ENCODE results near the gene TMEM19. TPM values are rescaled to one million over a fixed set of nuclear protein-coding genes. Genes with fewer than 3 reads are reported as not detected.

The TMEM19 gene
- total RNA-seq, 1 experiment from 2014 or later, result 18.9 TPM

- intact Hi-C loops (cut with micrococcal nuclease), result no loop called here
- Histone ChIP-seq H3K9me2 (ENCODE audit: insufficient read depth) (no peaks in the 10 kb centered on the region), H3K4me1 (ENCODE audit: control insufficient read depth in 1 of 2, insufficient read depth in 2 of 2, low read length in 2 of 2) (no peaks in the 10 kb centered on the region), H3K36me3 (ENCODE audit: control insufficient read depth in 1 of 2, insufficient read depth in 2 of 2, low read length in 2 of 2) (peaks cover 23 to 34% of the 10 kb centered on the region in 2 experiments), H3K4me3 (replicated peaks in 1 of 2; ENCODE audit: low read depth in 1 of 2, low read length in 2 of 2) (no peak overlapping the region), H3K27me3 (ENCODE audit: insufficient read depth, low read length) (no peaks in the 10 kb centered on the region), H3K27ac (ENCODE audit: low read depth, low read length) (no peak overlapping the region), H3K79me2 (ENCODE audit: insufficient read depth, low read length) (peaks cover 95% of the 10 kb centered on the region), H3K9ac (ENCODE audit: low read length) (no peak overlapping the region), H3K4me2 (ENCODE audit: low read length) (no peak overlapping the region), H3K9me3 (ENCODE audit: control insufficient read depth in 1 of 2, insufficient read depth in 1 of 2, low read depth in 1 of 2, low read length in 2 of 2) (peaks cover 0 to 4% of the 10 kb centered on the region in 2 experiments; a peak in 1 of 4 replicates), H2AFZ (ENCODE audit: low read depth, low read length, poor library complexity, severe bottlenecking) (no peak overlapping the region), H4K20me1 (ENCODE audit: insufficient read depth) (peaks cover 6% of the 10 kb centered on the region; the same call in 1 of the 2 replicates)
- ChIA-PET CTCF (interaction anchor here (1.7 kb wide), 1 partner anchor 97 kb away, joined by 6 read pairs; no protein-coding TSS in a partner anchor), POLR2A (no interaction called here), RAD21 (ENCODE audit: low non-redundant PET in 1 of 2, low total read pairs in 2 of 2, uncharacterized antibody in 2 of 2, unreplicated experiment in 2 of 2) (no interaction called here)
- BruUV-seq (replicated peaks), result no TSS peak
- TF ChIP-seq EGR1 (IDR thresholded peaks at IDR 0.05; ENCODE audit: low read depth), result no peak
- no peak for TF ChIP-seq ZNF274 (IDR thresholded peaks at IDR 0.05; ENCODE audit: low read depth, low read length)
- no peak for TF ChIP-seq MAX (IDR thresholded peaks at IDR 0.05)
- TF ChIP-seq SP1 (IDR thresholded peaks at IDR 0.05; ENCODE audit: low read depth), result no peak
- TF ChIP-seq YY1 (IDR thresholded peaks at IDR 0.05; ENCODE audit: extremely low read depth, insufficient replicate concordance, low read depth, low read length), result no peak
- TF ChIP-seq POLR2A (IDR thresholded peaks at IDR 0.05; ENCODE audit: borderline replicate concordance, extremely low read depth, insufficient read depth, insufficient read length), result no peak
- TF ChIP-seq SIN3A (IDR thresholded peaks at IDR 0.05; ENCODE audit: low read depth), result no peak
- DNase-seq (ENCODE audit: low read depth, low spot score) (no peak), ATAC-seq (no peak)
Measured at GRCh38 chr12:71649401-71649800, 36.5 kb upstream of the TMEM19 start.

- no peaks in the 10 kb centered on the region for H3K27me3 ChIP-seq (ENCODE audit: insufficient read depth, low read length)
- no peak overlapping the region for H3K27ac ChIP-seq (ENCODE audit: low read depth, low read length)
- no peak for ATAC-seq
- POLR2A ChIA-PET, result interaction anchor here (2.2 kb wide), 1 partner anchor 11 kb away, joined by 5 read pairs; the partner anchor contains the start of genes THAP2 and ZFC3H1
- peaks cover 0 to 4% of the 10 kb centered on the region in 2 experiments; a peak in 1 of 4 replicates for H3K9me3 ChIP-seq (ENCODE audit: control insufficient read depth in 1 of 2, insufficient read depth in 1 of 2, low read depth in 1 of 2, low read length in 2 of 2)
- H2AFZ ChIP-seq (ENCODE audit: low read depth, low read length, poor library complexity, severe bottlenecking), result no peak overlapping the region
- intact Hi-C loops (cut with micrococcal nuclease), result no loop called here
- peaks cover 6% of the 10 kb centered on the region; the same call in 1 of the 2 replicates for H4K20me1 ChIP-seq (ENCODE audit: insufficient read depth)
- no TSS peak for BruUV-seq (replicated peaks)
- H3K79me2 ChIP-seq (ENCODE audit: insufficient read depth, low read length), result peaks cover 100% of the 10 kb centered on the region
- peaks cover 15 to 37% of the 10 kb centered on the region in 2 experiments for H3K36me3 ChIP-seq (ENCODE audit: control insufficient read depth in 1 of 2, insufficient read depth in 2 of 2, low read length in 2 of 2)
- RAD21 ChIA-PET (ENCODE audit: low non-redundant PET in 1 of 2, low total read pairs in 2 of 2, uncharacterized antibody in 2 of 2, unreplicated experiment in 2 of 2), result no interaction called here
- H3K4me2 ChIP-seq (ENCODE audit: low read length), result no peak overlapping the region
- no peak for DNase-seq (ENCODE audit: low read depth, low spot score)
- no peak overlapping the region for H3K9ac ChIP-seq (ENCODE audit: low read length)
- H3K4me3 ChIP-seq (replicated peaks in 1 of 2; ENCODE audit: low read depth in 1 of 2, low read length in 2 of 2), result no peak overlapping the region
- H3K9me2 ChIP-seq (ENCODE audit: insufficient read depth), result no peaks in the 10 kb centered on the region
- H3K4me1 ChIP-seq (ENCODE audit: control insufficient read depth in 1 of 2, insufficient read depth in 2 of 2, low read length in 2 of 2), result no peaks in the 10 kb centered on the region
- CTCF ChIA-PET, result no interaction called here
- no peak for TF ChIP-seq RAD21 (IDR thresholded peaks at IDR 0.05; ENCODE audit: low read depth)
- no peak for TF ChIP-seq YY1 (IDR thresholded peaks at IDR 0.05; ENCODE audit: extremely low read depth, insufficient replicate concordance, low read depth, low read length)
- no peak for TF ChIP-seq SIN3A (IDR thresholded peaks at IDR 0.05; ENCODE audit: low read depth)
- TF ChIP-seq ELF1 (IDR thresholded peaks at IDR 0.05; ENCODE audit: borderline replicate concordance, low read depth), result no peak
- TF ChIP-seq POLR2AphosphoS5 (IDR thresholded peaks at IDR 0.05; ENCODE audit: low read depth, low read length), result no peak
- TF ChIP-seq SRF (IDR thresholded peaks at IDR 0.05; ENCODE audit: low read depth), result no peak
- no peak for TF ChIP-seq CEBPB (IDR thresholded peaks at IDR 0.05; ENCODE audit: low read depth)
- no peak for TF ChIP-seq REST (IDR thresholded peaks at IDR 0.05; ENCODE audit: low read depth)
- no peak for TF ChIP-seq EZH2phosphoT487 (IDR thresholded peaks at IDR 0.05; ENCODE audit: borderline replicate concordance)
- no peak for TF ChIP-seq CTCF (IDR thresholded peaks at IDR 0.05 in 2 of 3, conservative IDR thresholded peaks at IDR 0.05 in 1 of 3; ENCODE audit: borderline replicate concordance in 1 of 3, insufficient read depth in 1 of 3, low read depth in 2 of 3, low read length in 2 of 3)
- TF ChIP-seq MAX (IDR thresholded peaks at IDR 0.05), result no peak
Measured at GRCh38 chr12:71652656-71653055, 33.2 kb upstream of the TMEM19 start.
